Measurements from ENCODE around the gene ABTB1.
A peak's percentile ranks its signal among the peaks of the same experiment; 100 is the strongest.

Gene ABTB1

GRCh38 chr3:127706785-127707351, 34.1 kb downstream of the ABTB1 start:
- DNase-seq (ENCODE audit: low spot score): no peak

- DNase-seq (ENCODE audit: low spot score): no peak
Observed at GRCh38 chr3:127707851-127708411, 35.2 kb downstream of the ABTB1 start.

- DNase-seq (ENCODE audit: low spot score): no peak
Observed at GRCh38 chr3:127708837-127709236, 36.1 kb downstream of the ABTB1 start.

GRCh38 chr3:127709320-127710060, 36.7 kb downstream of the ABTB1 start:
- no peak for DNase-seq (ENCODE audit: low spot score)

- no peak for DNase-seq (ENCODE audit: low spot score)
Observed at GRCh38 chr3:127710155-127710941, 37.6 kb downstream of the ABTB1 start.

- no peak for DNase-seq (ENCODE audit: low spot score)
Observed at GRCh38 chr3:127711021-127711695, 38.4 kb downstream of the ABTB1 start.

GRCh38 chr3:127711896-127712295, 39.1 kb downstream of the ABTB1 start:
- DNase-seq (ENCODE audit: low spot score): no peak

GRCh38 chr3:127712461-127712860, 39.7 kb downstream of the ABTB1 start:
- no peak for DNase-seq (ENCODE audit: low spot score)

GRCh38 chr3:127712881-127713771, 40.4 kb downstream of the ABTB1 start:
- no peak for DNase-seq (ENCODE audit: low spot score)

GRCh38 chr3:127714125-127714571, 41.4 kb downstream of the ABTB1 start:
- DNase-seq (ENCODE audit: low spot score): no peak

- DNase-seq (ENCODE audit: low spot score): no peak
Observed at GRCh38 chr3:127714866-127715265, 42.1 kb downstream of the ABTB1 start.

GRCh38 chr3:127715532-127715931, 42.8 kb downstream of the ABTB1 start:
- DNase-seq (ENCODE audit: low spot score): no peak

- DNase-seq (ENCODE audit: low spot score): no peak
Observed at GRCh38 chr3:127716384-127716783, 43.6 kb downstream of the ABTB1 start.

- peak; percentile 67 for DNase-seq (ENCODE audit: low spot score)
Observed at GRCh38 chr3:127717357-127718244, 44.8 kb downstream of the ABTB1 start.

GRCh38 chr3:127718245-127718915, 45.6 kb downstream of the ABTB1 start:
- DNase-seq (ENCODE audit: low spot score): no peak

- no peak for DNase-seq (ENCODE audit: low spot score)
Observed at GRCh38 chr3:127718916-127719290, 46.2 kb downstream of the ABTB1 start.

- DNase-seq (ENCODE audit: low spot score): no peak
Observed at GRCh38 chr3:127719369-127719768, 46.6 kb downstream of the ABTB1 start.

- no peak for DNase-seq (ENCODE audit: low spot score)
Observed at GRCh38 chr3:127720161-127720823, 47.5 kb downstream of the ABTB1 start.
